GM21723 (cell line): ENCODE results near the gene LYSMD4.

Source experiments
- ATAC-seq: cut with Tn5 transposase; IDR thresholded peaks from one replicate; pipeline ENCODE4 v1.9.1; 2021; ENCODE audit warnings: mild to moderate bottlenecking, moderate library complexity; ENCODE audit not compliant: unreplicated experiment

The LYSMD4 gene

DNA sequence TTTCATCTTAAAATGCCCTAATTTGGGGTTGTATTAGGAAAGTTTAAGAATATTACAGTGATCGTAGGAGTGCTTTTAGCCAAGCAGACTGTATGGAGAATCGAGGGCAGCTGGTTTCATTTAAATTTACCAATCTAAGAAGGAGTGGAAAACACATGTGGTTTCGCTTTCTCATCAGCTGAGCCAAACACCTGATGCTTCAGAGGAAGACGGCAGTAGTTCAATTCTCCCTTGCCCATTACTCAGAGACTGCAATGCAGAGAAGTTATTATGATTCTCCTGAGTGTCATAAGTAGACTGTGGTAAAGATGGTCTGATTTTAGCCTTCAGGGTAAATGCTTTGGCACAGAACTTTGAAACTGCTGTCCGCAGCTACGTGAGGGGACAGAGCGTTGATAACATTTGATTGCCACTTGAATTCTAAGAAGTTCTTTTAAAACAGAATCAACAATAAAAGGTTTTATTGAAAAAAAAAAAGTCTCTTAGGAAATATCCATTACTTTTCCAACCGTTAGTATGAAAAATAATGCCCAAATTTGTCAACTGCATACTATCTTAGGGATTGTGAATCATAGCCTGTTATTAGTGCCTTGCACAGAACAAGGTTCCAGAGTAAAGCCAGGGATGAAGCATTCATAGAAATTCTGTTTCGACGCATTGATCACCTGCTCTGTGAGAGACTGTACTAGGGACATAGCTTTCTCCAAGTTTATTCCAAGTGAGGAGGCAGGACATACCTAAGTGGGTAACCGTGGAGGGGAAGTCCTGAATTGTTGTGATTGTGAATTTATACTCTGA lies 25.6 kb downstream of the LYSMD4 start:
- no peak for ATAC-seq

- ATAC-seq, result no peak
These were observed 26.5 kb downstream of the LYSMD4 start for GRCh38 chr15:99706557-99707303.

GRCh38 chr15:99704444-99704838 lies 28.8 kb downstream of the LYSMD4 start:
- peak; percentile 76 for ATAC-seq

DNA sequence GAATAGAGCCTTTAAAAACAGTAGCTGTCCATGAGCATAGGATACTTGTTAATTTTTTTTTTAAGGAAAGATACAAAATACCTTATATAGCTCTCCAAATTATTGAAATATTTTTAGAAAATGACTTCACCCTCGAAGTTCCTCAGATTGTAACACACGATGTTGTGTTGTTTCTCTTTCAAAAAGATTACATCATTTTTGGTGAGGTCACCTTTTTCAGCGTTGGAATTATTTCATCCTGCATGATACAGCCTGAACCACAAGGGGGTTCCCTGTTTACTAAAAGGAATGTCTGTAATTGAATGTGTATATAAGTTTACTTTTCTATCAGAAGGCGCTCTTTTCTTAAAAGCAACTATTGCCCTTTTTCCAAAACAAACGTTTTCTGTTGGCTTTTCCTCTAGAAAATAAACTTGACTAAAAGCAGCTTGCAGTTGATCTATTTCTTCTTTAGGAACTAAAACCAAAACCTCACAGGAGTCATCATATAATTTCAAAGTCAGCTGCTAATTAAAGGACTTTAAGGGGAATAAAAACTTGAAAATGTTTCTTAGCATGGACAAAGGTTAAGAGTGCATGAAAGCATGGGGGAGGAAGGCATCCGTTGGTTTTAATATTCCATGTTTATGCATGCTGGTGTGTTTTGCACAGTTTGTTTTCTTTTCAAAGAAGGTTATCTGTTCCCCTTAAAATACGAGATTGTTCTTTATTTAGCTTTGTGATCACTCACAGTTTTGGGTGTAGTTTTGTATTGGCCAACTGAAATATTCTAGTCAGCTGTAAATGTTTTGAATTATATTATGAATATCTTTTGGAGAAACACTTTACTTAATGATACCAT lies 29.4 kb downstream of the LYSMD4 start:
- peak; percentile 67 for ATAC-seq

GRCh38 chr15:99702895-99703602 lies 30.2 kb downstream of the LYSMD4 start:
- ATAC-seq, result peak; percentile 8

GRCh38 chr15:99696096-99696495 lies 37.1 kb downstream of the LYSMD4 start:
- no peak for ATAC-seq

- ATAC-seq, result no peak
These were observed 40.4 kb downstream of the LYSMD4 start for GRCh38 chr15:99692825-99693224.

- ATAC-seq, result no peak
These were observed 46.9 kb downstream of the LYSMD4 start for GRCh38 chr15:99686290-99686689.

DNA sequence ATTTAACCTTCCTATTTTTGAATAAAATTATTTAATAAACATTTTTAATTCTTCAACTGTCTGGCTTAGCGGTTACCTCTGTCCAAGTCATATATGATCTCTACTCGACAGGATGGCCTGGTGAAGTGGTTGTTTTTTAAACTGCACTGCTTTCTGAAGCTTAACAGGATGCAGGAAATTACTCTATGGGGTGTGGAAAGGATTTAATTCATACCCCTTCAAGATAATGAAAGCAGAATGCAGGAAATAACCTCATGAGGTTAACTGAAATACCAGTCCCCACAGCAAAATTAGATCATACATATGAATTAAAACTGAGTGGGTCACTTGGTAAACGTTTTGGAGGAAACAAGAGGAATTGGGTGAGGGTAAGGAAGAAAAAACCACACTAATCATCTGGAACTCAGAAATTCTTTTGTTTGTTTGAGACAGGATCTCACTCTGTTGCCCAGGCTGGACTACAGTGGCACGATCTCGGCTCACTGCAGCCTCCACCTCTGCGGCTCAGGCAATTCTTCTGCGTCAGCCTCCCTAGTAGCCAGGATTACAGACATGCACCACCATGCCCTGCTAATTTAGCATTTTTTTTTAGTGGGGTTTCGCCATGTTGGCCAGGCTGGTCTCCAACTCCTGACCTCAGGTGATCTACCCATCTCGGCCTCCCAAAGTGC lies 50.1 kb downstream of the LYSMD4 start:
- no peak for ATAC-seq

- ATAC-seq, result no peak
These were observed 50.8 kb downstream of the LYSMD4 start for GRCh38 chr15:99682455-99682854.

DNA sequence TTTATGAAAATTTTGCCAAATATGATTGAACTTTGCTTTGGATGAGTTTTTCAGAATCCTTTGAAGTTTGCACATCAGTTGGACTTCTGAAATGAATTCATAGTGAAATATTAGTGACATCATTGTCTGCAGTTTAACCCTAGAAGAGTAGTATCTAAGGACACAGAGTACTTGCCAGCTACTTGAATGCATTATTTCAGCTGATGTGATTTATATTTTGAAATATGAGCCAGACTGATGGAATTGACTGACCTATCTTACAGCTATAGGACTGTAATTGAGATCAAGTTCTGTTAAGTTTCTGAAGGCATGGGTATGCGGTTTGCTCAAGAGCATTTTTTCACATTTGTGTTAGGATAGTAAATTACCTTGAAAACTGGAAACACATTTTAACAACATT lies 51.2 kb downstream of the LYSMD4 start:
- no peak for ATAC-seq

GRCh38 chr15:99680276-99680675 lies 53.0 kb downstream of the LYSMD4 start:
- no peak for ATAC-seq

DNA sequence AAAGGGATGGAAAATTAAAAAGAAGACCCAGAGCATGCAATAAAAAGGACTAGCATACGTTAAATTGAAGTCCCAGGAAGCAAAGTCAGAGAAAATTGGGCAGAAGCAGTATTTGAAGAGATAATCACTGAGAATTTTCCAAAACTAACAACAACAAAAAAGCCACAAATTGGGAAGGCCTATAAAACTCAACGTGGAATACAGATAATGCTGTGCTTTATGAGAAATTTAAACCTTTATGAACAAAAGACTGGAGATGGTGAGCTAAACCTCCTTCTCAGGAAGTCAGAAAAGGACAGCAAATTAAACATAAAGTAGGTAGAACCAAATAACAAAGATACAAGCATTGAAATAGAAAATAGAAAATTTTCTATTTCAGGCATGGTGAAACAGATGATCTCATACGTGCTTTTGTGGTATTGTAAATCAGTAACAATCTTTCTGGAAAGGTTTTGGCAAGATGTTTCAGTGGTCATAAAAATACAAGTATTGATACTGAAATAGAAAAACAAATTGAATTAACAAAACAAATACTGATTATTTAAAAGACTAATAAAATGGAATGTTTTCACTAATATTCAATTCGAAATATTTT lies 55.6 kb downstream of the LYSMD4 start:
- ATAC-seq, result peak; percentile 80
